GM19397 (cell line): ENCODE measurements around the gene LCE2D.

Experiments used
- ATAC-seq: cut with Tn5 transposase; IDR thresholded peaks from one replicate; pipeline ENCODE4 v1.9.1; 2021; ENCODE audit warnings: mild to moderate bottlenecking, moderate library complexity; ENCODE audit not compliant: unreplicated experiment

The LCE2D gene

GRCh38 chr1:152697701-152698600, 34.8 kb downstream of the LCE2D start, which contains the start of gene LCE2A:
Gene LCE2A (plus strand): TSS chr1:152698345. CDS start chr1:152698902, 557 bp downstream.
- no peak for ATAC-seq

- ATAC-seq: no peak
Measured at GRCh38 chr1:152699746-152700145, 36.6 kb downstream of the LCE2D start.

GRCh38 chr1:152707860-152708259, 44.7 kb downstream of the LCE2D start, which contains the start of gene LCE4A:
Gene LCE4A (plus strand): TSS chr1:152708160. CDS start chr1:152709076, 916 bp downstream.
- no peak for ATAC-seq
